Measurements from ENCODE around the gene SRRM3.
"Not testable (repeated sequence)": the region's sequence is repeated elsewhere in the genome, so short reads cannot be mapped to it uniquely, and the experiment has no call there.

Gene SRRM3

GRCh38 chr7:76294344-76295024, 92.8 kb downstream of the SRRM3 start:
- DNase-seq = no peak

GRCh38 chr7:76296743-76297740, 95.3 kb downstream of the SRRM3 start:
- no peak for DNase-seq

- DNase-seq = no peak
Measured at GRCh38 chr7:76300166-76300731, 98.6 kb downstream of the SRRM3 start.

GRCh38 chr7:76301000-76301399, 99.3 kb downstream of the SRRM3 start:
- DNase-seq = no peak

- DNase-seq = peak; percentile 83
Measured at GRCh38 chr7:76302347-76303201, 100.9 kb downstream of the SRRM3 start, which contains the start of gene HSPB1. Gene HSPB1 (plus strand): TSS chr7:76302673. CDS start chr7:76302713, 40 bp downstream.

- peak; percentile 85 for DNase-seq
Measured at GRCh38 chr7:76303202-76304147, 101.8 kb downstream of the SRRM3 start.

- no peak for DNase-seq
Measured at GRCh38 chr7:76304888-76305375, 103.2 kb downstream of the SRRM3 start.

- DNase-seq = not testable (repeated sequence)
Measured at GRCh38 chr7:76308874-76309273, 107.2 kb downstream of the SRRM3 start.

GRCh38 chr7:76309341-76310101, 107.8 kb downstream of the SRRM3 start:
- not testable (repeated sequence) for DNase-seq

GRCh38 chr7:76310102-76310957, 108.6 kb downstream of the SRRM3 start:
- DNase-seq = no peak

- DNase-seq = not testable (repeated sequence)
Measured at GRCh38 chr7:76311838-76312237, 110.1 kb downstream of the SRRM3 start.

- DNase-seq = peak; percentile 97
Measured at GRCh38 chr7:76314042-76314721, 112.5 kb downstream of the SRRM3 start.

- not testable (repeated sequence) for DNase-seq
Measured at GRCh38 chr7:76314740-76315139, 113.0 kb downstream of the SRRM3 start.

GRCh38 chr7:76315364-76315763, 113.7 kb downstream of the SRRM3 start:
- no peak for DNase-seq

GRCh38 chr7:76316984-76317781, 115.5 kb downstream of the SRRM3 start:
- no peak for DNase-seq

GRCh38 chr7:76317782-76318487, 116.2 kb downstream of the SRRM3 start:
- peak; percentile 96 for DNase-seq

Data from CD4-positive, alpha-beta T cell treated with Interleukin-12 subunit alpha and Interleukin-12 subunit beta, for 1 hour (primary cell).